Ovary (tissue), 3 donors: Measurements from ENCODE around the gene PGM5.

Experiments used
- CTCF ChIP-seq, 3 donors: fragments of 450-650 bp in 2 of 3; fragments of 200-600 bp in 1 of 3; IDR thresholded peaks; one replicate each; pipeline versions ENCODE4 v1.5.1 to v1.8.0; 2016 to 2022; ENCODE audit warnings: antibody characterized with exemption in 3 of 3, mild to moderate bottlenecking in 1 of 3
- POLR2A ChIP-seq: fragments of 450-650 bp; IDR thresholded peaks from one replicate; pipeline ENCODE4 v1.6.1; 2017; ENCODE audit warnings: antibody characterized with exemption, mild to moderate bottlenecking, moderate library complexity
- donor health status: DM: no; HTN: no; CAD: no.

- no peak for TF ChIP-seq POLR2A
- TF ChIP-seq CTCF (IDR thresholded peaks at IDR 0.05): no peak
Measured at GRCh38 chr9:68418259-68418845, 61.9 kb downstream of the PGM5 start.
